ENCODE data around the gene UBXN7. TPM values are rescaled to one million over a fixed set of nuclear protein-coding genes. Genes with fewer than 3 reads are reported as not detected.
A peak's percentile ranks its signal among the peaks of the same experiment; 100 is the strongest.
"Not testable (repeated sequence)": the region's sequence is repeated elsewhere in the genome, so short reads cannot be mapped to it uniquely, and the experiment has no call there.

The UBXN7 gene
- total RNA-seq, 3 donors from 2014 or later (not counting 1 experiment from before 2014, with no cell fraction given) = 82.0 to 97.2 (median 82.4) TPM

DNA sequence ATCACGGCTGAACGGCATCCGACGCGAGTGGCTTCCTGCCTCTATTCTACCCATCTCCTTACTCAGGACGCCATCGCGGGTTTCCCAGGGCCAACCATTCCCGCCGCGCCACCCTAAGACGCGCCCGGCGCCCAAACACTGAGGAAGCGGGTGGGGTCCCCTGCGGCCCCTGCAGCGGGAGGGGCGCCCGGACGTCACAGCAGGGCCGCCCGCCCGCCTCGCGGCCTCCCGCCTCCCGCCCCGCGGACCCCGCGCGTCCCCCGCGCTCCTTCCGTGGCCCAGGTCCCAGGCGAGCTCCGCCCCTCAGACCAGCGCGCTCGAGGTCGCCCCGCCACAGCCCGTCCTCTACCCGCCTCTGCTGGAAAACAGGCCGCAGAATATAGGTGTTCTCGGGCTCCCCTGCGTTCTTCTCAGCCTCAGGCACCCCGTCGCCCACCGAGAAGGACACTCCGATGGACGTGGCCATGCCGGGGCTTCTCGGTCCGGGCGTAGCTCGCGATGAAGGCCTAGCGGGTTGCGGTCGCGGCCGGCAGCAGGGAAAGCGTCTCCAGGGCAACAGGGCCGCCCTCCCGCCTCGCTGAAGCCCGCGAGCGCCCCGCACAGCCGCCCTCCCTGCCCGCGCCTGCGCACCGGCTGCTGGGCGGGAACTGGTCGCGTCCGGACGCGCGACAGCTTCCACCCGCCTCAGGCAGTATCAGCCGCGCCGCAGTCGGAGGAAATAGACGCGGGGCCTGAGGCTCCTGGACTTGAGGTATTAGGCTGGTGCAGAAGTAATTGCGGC lies 114.3 kb downstream of the UBXN7 start, which contains the start of gene DYNLT2B:
Gene DYNLT2B (minus strand): TSS at position 554 of the 781 bp plus-strand sequence. CDS start 88 bp downstream, at position 466.
- Mint-ChIP-seq H3K27me3 (ENCODE audit: low read depth in 2 of 2) (no peaks in the 10 kb centered on the region), H3K4me1 (peaks cover 0 to 25% of the 10 kb centered on the region in 2 donors), H3K9me3 (no peaks in the 10 kb centered on the region), H3K27ac (peak within 1 kb of the TSS; percentile 72 to 96), H3K4me3 (peak within 1 kb of the TSS; percentile 95), H3K36me3 (no peaks in the 10 kb centered on the region)
- peak; percentile 90 to 96 (median 90) for ATAC-seq
- no peak for TF ChIP-seq CTCF (IDR thresholded peaks at IDR 0.05)
- Histone ChIP-seq H3K4me3 (ENCODE audit: low read length) (peak within 1 kb of the TSS; percentile 86), H3K9me3 (ENCODE audit: control insufficient read depth, insufficient read depth, low read length) (no peaks in the 10 kb centered on the region), H3K4me1 (ENCODE audit: control insufficient read depth, insufficient read depth, low read length) (peaks cover 13% of the 10 kb centered on the region), H3K27ac (ENCODE audit: low read length) (peak within 1 kb of the TSS; percentile 93), H3K36me3 (ENCODE audit: control insufficient read depth, insufficient read depth, low read length) (no peaks in the 10 kb centered on the region), H3K27me3 (ENCODE audit: control insufficient read depth, insufficient read depth, low read length) (no peaks in the 10 kb centered on the region)
- intact Hi-C loops (cut with micrococcal nuclease) = loop anchor here (5.0 kb wide), 2 partner anchors 39 to 184 kb away; partner anchors contain the start of gene RNF168
- peak; percentile 87 to 95 for DNase-seq
- WGBS (ENCODE audit: insufficient coverage) = under 1% methylated on average over 92 of the region's 92 CpGs

DNA sequence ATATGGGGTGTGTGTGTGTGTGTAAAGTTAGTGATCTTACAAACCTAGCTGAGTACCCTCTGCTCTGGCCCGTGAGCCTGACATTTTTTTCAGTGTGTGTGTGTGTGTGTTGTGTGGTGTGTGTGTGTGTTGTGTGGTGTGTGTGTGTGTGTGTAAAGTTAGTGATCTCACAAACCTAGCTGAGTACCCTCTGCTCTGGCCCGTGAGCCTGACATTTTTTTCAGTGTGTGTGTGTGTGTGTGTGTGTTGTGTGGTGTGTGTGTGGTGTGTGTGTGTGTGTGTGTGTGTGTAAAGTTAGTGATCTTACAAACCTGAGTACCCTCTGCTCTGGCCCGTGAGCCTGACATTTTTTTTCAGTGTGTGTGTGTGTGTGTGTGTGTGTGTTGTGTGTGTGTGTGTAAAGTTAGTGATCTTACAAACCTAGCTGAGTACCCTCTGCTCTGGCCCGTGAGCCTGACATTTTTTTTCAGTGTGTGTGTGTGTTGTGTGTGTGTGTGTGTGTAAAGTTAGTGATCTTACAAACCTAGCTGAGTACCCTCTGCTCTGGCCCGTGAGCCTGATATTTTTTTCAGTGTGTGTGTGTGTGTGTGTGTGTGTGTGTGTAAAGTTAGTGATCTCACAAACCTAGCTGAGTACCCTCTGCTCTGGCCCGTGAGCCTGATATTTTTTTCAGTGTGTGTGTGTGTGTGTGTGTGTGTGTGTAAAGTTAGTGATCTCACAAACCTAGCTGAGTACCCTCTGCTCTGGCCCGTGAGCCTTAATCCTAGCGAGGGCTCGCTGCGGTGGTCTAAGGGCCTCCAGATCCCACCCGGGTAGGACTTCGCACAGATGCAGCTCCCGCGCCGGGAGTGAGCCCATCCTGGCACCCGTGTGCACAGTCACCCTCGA lies 115.2 kb downstream of the UBXN7 start:
- H3K27ac Mint-ChIP-seq = peak overlapping the region; percentile 72 to 96
- intact Hi-C loops (cut with micrococcal nuclease) = loop anchor here (5.0 kb wide), 2 partner anchors 40 to 185 kb away; partner anchors contain the start of gene RNF168
- not testable (repeated sequence) for H3K36me3 ChIP-seq (ENCODE audit: control insufficient read depth, insufficient read depth, low read length); H3K36me3 Mint-ChIP-seq; ATAC-seq; DNase-seq; H3K9me3 ChIP-seq (ENCODE audit: control insufficient read depth, insufficient read depth, low read length); H3K9me3 Mint-ChIP-seq; H3K27me3 Mint-ChIP-seq (ENCODE audit: low read depth in 2 of 2); H3K27me3 ChIP-seq (ENCODE audit: control insufficient read depth, insufficient read depth, low read length)
- peaks cover 0 to 25% of the 10 kb centered on the region in 2 donors for H3K4me1 Mint-ChIP-seq
- Histone ChIP-seq H3K4me1 (ENCODE audit: control insufficient read depth, insufficient read depth, low read length) (peaks cover 13% of the 10 kb centered on the region), H3K27ac (ENCODE audit: low read length) (peak overlapping the region; percentile 93), H3K4me3 (ENCODE audit: low read length) (peak overlapping the region; percentile 86)
- WGBS (ENCODE audit: insufficient coverage) = 16% methylated on average over 17 of the region's 17 CpGs
- H3K4me3 Mint-ChIP-seq = peak overlapping the region; percentile 95

- whole genome bisulfite sequencing (ENCODE audit: insufficient coverage) = 90% methylated on average over 1 of the region's 1 CpG
- H3K4me3 Mint-ChIP-seq = peak overlapping the region; percentile 21
These were observed 116.4 kb downstream of the UBXN7 start for GRCh38 chr3:196315821-196316220.

More at GRCh38 chr3:196315821-196316220, 116.4 kb downstream of the UBXN7 start:
- no peak for DNase-seq
- Mint-ChIP-seq H3K27ac (peak overlapping the region; percentile 23 to 96), H3K36me3 (no peaks in the 10 kb centered on the region), H3K4me1 (peaks cover 0 to 25% of the 10 kb centered on the region in 2 donors), H3K9me3 (no peaks in the 10 kb centered on the region), H3K27me3 (ENCODE audit: low read depth in 2 of 2) (no peaks in the 10 kb centered on the region)
- no peak for TF ChIP-seq CTCF (IDR thresholded peaks at IDR 0.05)
- H3K9me3 ChIP-seq (ENCODE audit: control insufficient read depth, insufficient read depth, low read length) = no peaks in the 10 kb centered on the region
- no peaks in the 10 kb centered on the region for H3K27me3 ChIP-seq (ENCODE audit: control insufficient read depth, insufficient read depth, low read length)
- no peak overlapping the region for H3K27ac ChIP-seq (ENCODE audit: low read length)
- ATAC-seq = no peak
- no peaks in the 10 kb centered on the region for H3K36me3 ChIP-seq (ENCODE audit: control insufficient read depth, insufficient read depth, low read length)
- intact Hi-C loops (cut with micrococcal nuclease) = loop anchor here (5.0 kb wide), 2 partner anchors 41 to 186 kb away; partner anchors contain the start of gene RNF168
- no peak overlapping the region for H3K4me3 ChIP-seq (ENCODE audit: low read length)
- peaks cover 13% of the 10 kb centered on the region for H3K4me1 ChIP-seq (ENCODE audit: control insufficient read depth, insufficient read depth, low read length)
